NCI-H2029 (cell line): ENCODE data around the gene PLSCR5.

Experiments used
- DNase-seq: peaks from one replicate; lab custom pipeline; 2025; lab: John Stamatoyannopoulos, UW

PLSCR5 gene

DNA sequence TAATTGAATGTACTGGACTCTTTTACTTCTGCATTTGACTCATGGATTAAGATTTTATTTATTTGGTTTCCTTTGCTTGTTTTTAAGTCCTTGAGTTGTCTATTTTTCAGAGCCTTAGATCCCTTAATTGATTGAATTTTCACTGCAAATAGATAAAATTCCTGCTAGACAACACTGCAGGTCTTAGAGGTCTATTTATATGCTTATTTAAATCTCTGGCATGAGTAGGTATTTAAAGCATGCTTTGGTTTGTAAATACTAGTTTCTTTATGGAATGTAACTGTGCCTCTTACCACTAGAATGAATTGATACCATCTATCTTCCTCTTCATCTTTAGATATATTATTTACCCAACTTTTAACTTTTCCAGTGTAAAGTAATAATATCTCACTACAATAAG lies 20.0 kb downstream of the PLSCR5 start:
- DNase-seq: no peak

GRCh38 chr3:146581951-146582467 lies 23.1 kb downstream of the PLSCR5 start:
- DNase-seq: no peak

- DNase-seq: no peak
These were observed 24.0 kb downstream of the PLSCR5 start for GRCh38 chr3:146581080-146581601.

DNA sequence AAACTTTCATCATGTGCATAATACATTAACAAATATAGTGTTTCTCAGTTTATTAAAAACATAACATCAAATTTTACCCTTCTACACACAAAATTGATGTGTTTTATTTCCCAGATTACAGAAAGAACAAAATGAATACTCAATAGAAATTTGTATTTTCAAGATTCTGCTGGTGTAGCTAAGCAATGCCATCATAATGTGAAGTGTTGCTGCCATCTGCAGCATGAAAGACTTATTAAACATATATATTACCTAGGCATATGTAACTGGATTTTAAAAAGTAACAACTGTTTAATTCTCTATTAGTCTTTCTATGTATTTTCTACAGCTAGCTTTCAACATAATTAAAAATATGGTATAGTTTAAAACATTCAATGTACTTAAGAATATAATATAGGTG lies 27.5 kb downstream of the PLSCR5 start:
- peak; percentile 46 for DNase-seq

- DNase-seq: no peak
These were observed 29.5 kb downstream of the PLSCR5 start for GRCh38 chr3:146575636-146576035.

DNA sequence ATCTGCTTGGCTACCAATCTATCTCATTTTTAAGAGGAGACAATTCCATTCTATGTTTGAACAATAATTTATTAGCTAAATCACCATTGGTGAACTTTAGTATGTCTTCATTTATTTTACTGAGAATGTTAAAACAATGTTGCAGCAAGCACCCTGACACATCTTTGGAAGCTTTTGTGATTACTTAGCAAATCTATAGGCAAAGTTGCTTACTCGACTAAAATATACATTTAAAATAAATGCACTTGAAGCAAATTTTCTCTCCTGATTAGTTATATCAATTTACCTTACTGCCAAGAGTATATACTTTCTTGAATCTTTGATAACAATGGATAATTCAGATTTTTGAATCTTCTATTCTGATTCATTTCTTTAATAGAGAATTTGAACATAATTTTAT lies 31.0 kb downstream of the PLSCR5 start:
- no peak for DNase-seq

DNA sequence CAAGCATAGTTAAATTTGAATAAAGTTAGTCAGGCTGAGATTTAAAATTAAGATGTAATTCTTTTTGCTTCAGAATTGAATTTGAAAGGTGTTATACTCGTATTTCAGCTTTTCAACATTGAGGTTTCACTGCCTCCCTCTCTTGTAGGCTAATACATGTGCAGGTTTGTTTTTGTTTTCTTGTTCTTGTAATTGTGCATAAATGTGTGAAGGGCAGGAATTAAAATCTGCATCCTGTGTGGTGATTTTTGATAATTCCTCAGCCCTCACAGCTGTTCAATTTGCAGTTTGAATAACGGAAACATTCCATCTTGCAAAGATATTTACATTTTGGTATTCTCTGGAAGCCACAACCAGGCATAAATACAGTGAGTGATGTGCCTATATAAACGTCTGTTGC lies 35.8 kb downstream of the PLSCR5 start:
- DNase-seq: no peak

GRCh38 chr3:146566138-146566537 lies 39.0 kb downstream of the PLSCR5 start:
- DNase-seq: no peak

DNA sequence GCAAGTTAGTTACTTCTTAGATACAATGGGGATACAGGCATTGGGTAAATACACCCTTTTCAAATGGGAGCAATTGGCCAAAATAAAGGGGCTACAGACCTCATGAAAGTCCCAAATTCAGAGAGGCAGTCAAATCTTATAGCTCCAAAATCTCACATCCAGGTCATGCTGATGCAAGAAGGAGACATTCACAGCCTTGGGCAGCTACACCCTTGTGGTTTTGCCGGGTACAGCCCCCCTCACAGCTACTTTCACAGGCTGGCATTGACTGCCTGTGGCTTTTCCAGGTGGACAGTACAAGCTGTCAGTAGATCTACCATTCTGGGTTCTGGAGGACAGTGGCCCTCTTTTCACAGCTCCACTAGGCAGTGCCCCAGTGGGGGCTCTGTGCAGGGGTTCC lies 43.3 kb downstream of the PLSCR5 start:
- no peak for DNase-seq

GRCh38 chr3:146561463-146561862 lies 43.7 kb downstream of the PLSCR5 start:
- no peak for DNase-seq

DNA sequence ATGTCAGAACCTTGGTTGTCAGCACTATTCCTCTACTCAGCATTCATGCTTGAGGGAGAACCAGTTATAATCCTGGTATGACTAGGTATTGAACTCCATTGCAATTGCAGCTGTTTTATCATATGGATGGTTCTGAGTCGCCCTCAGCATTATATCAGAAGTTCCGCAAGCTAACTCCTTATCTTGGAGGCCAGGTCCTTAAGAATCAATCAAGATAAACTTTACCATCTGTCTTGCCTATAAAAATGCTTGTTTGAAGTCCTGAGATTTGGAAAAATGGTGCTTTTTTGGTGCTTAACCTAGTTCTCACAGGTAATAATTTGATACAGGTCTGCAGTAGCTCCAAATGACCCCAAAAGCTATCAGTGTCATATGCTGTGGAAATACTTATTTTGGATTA lies 44.5 kb downstream of the PLSCR5 start:
- DNase-seq: no peak

- no peak for DNase-seq
These were observed 45.8 kb downstream of the PLSCR5 start for GRCh38 chr3:146559388-146559787.

GRCh38 chr3:146558781-146559180 lies 46.4 kb downstream of the PLSCR5 start:
- DNase-seq: no peak

DNA sequence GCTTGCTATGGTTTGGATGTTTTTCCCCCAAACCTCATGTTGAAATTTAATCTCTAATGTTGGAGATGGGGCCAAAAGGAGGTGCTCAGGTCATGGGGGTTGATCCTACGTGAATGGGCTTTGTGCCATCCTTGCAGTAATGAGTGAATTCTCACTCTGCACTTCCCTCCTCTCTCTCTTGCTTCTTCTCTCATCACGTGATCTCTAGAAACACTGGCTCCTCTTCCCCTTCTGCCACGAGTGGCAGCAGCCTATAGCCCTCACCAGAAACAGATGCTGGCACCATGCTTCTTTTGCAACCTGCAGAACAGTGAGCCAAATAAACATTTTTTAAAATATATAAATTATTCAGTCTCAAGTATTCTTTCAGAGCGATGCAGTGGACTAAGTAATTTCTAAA lies 47.4 kb downstream of the PLSCR5 start:
- DNase-seq: no peak

DNA sequence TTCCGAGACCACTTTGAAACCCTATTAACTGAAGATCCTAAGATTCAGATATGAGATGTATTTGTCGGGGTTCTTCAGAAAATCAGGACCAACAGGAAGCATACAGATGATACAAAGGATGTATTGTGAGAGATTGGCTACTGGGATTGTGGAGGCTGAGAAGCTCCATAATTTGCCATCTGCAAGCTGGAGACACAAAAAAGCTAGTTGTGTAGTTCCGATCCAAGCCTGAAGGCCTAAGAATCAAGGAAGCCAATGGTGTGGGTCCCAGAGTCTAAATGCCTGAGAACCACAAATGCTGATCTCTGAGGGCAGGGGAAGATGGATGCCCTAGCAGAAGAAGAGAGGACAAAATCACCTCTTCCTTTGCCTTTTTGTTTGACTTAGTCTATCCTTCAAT lies 49.8 kb downstream of the PLSCR5 start:
- no peak for DNase-seq

- DNase-seq: no peak
These were observed 50.9 kb downstream of the PLSCR5 start for GRCh38 chr3:146554151-146554760.

GRCh38 chr3:146550743-146551510 lies 54.2 kb downstream of the PLSCR5 start:
- DNase-seq: no peak

DNA sequence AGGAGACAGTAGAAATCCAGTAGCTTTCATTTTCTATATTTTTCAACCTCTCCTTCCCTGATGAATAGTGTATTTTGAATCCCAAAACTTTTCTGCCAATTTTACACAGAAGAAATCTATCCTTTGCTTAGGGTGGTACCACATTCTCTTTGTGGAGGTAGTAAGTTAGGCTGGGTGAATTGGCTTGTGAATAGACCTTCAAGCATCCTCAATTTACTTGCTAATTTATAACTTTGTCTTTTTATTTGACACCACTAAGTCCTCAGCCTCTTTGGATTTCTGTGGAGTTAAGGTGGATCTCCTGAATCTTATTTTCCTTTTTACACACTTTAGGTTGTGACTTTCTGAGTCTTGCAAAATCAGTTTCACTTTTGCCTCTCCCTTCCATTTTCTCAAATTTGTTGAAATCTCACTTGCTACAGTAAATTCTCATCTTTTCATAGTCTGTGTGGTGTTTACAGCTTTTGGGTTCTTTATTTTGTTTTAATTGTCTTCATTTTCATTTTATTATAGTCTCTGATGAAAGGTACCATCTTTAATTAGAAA lies 55.0 kb downstream of the PLSCR5 start:
- DNase-seq: no peak

DNA sequence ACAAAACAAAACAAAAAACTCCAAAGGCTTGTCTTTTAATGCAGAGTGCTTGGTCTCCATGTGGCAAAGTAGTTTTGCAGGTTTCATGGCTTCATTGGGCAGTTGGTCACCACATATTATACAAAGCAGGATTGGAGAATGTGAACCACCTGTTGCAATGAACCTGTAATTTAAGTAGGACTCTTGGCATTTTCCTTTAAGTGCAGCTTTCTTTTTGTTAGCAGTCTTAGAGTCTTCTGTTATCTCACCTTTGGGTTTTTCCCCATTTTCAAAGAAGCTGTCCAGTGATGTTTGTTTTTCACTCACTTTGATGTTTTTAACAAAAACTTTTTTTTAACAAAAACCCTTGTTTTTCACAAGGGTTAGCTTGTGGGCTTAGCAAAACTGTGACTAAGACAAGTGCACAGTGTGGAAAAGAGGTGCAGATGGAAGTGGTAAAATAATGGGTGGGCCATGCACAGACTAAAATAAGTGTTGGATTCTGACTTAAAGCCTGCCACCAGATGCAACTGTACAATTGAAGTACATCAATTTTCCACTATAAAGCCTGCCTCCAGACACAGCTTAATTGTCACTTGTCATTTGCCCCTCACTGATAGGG lies 57.8 kb downstream of the PLSCR5 start:
- DNase-seq: no peak

DNA sequence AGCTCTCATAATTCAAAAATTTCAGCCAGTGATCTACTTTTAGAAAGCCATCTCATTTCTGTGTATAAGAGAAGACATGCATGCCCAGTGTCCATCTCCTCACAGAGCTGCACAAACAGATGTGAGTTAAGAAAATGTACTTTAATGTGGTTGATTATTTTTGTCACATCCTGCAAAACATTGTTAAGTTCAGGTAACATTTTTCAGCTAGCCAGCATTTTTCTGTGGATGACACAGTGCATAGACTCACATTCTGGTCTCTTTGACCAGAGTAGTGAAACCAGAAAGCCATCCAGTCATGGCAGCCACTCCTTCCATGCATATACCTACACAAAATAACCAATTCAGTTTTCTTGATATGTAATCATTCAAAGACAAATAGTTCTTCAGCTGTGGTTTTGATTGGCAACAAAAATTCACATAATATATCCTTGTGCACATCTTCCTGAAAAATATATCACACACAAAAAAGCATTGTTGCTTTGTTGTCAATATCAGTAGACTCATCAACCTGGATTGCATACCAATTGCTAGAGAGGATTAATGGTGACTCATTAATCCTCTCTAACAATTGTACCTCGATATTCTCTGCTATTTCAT lies 58.7 kb downstream of the PLSCR5 start:
- DNase-seq: no peak

GRCh38 chr3:146544929-146545528 lies 60.1 kb downstream of the PLSCR5 start:
- no peak for DNase-seq
